Activated CD4-positive, CD25-positive, alpha-beta regulatory T cell treated with anti-CD3 and anti-CD28 coated beads, Interleukin-2, amount 50 U/mL, for 24 hours (primary cell): ENCODE results near the gene AOAH.
"Not testable (repeated sequence)": the region's sequence is repeated elsewhere in the genome, so short reads cannot be mapped to it uniquely, and the experiment has no call there.

Experiments
- ATAC-seq, 2 donors: fragments of 150-1000 bp; cut with Tn5 transposase; one replicate each; pipeline ENCODE4 v1.10.0; 2021; ENCODE audit warnings: mild to moderate bottlenecking in 1 of 2, moderate library complexity in 1 of 2

The AOAH gene

DNA sequence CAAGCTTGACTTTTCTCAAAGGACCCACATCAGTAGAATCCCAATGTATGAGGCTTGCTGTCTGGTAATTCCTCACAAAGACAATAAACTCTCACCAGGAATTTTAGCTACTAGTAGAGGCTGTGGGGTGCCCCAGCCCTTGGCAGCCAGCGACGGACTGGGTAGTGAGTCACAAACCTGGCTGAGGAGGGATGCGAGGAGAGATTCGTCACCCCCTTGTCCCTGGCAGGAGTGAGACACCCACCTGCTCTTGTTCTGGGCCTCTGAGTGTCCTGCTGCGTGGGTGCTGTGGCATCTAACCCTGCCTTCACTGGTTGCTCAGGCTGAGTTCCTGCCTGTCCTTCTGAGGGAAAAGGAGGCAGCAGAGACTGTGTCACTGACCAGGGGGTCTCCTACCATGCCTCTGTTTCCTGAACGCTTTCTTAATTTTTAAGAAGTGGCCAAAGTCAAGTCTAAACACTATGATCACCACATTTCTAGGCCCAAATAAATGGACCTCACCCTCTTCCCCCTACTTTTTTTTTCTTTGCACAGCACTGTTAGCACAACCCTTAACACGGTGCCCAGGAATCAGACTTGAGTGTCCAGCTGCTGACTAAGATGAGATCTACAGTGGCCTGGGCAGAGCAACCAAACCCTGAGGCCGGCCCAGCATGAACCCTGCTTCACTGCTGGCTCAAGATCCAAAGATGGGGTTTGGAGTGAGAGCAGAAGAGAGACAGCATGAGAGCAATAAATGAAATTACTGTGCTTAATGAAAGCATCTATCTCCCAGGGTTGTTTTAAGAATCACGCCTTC, 188.2 kb downstream of the AOAH start:
- no peak for ATAC-seq

GRCh38 chr7:36533717-36534116, 190.6 kb downstream of the AOAH start:
- no peak for ATAC-seq

- ATAC-seq, result no peak
Measured at GRCh38 chr7:36532981-36533499, 191.3 kb downstream of the AOAH start.

- ATAC-seq, result no peak
Measured at GRCh38 chr7:36531951-36532350, 192.3 kb downstream of the AOAH start.

DNA sequence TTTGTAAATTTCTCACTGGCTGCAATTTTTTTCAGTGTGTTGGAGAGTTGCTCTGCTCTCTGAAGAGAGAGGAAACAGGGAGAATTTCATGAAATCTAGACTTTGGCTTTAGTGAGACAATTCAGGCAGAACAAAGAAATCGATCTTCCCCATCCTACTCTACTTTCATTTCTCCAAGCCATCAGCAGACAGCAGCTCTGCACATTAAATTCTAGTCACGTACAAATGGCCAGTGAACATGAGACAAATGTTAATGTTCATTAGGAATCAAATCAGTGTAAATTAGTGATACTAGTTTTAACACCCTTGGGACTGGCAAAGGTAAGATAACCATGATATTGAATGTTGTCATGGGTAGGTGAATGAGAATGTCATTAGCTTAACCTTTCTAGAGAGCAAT, 193.8 kb downstream of the AOAH start:
- ATAC-seq, result no peak

DNA sequence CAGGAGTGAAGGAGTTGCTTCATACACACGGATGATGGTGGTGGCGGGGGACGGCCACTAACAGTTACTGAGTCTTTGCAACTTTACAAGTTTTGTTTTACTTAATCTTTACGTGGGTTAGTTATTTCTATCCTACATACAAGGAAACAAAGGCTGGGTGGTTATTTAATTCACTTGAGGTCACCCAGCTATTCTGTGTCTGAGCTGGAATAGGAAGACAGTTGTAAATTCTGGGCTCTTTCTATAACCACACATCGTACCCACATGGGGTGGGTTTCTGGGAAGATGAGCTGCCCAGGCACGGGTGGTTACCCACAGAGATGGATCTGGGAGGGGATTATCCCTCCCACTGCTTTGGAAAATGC, 196.8 kb downstream of the AOAH start:
- ATAC-seq, result no peak

DNA sequence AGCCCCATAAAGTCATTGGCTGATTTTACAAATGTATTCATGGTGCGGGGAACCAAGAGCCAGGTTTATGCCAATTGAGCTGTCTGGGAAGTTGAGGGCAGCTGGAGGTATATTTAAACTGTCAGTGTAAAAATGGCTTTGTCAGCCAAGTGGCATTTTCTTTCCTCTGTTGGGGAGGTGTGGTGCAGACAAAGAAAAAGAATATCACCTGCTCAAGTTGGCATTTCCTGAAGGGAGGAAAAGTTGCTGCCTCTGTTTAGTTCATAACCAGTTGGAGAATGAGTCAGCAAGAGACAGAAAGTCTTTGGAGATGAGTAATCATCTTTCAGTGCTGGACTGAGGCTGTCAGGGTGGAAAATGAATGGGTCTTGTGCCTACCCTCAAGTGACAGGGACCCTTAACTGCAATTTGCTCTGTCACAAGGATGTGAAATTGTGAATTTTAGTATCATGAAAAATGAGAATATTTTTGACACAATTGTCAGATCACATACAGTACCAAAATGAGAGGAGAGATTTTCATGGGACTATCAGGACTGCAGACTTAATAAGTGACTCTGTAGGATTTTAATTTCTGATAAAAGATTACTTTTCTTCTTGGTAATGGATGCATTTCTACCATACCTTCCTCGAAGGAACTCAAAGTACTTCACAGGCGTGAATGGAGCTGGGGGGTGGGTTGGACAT, 197.3 kb downstream of the AOAH start:
- ATAC-seq, result no peak

DNA sequence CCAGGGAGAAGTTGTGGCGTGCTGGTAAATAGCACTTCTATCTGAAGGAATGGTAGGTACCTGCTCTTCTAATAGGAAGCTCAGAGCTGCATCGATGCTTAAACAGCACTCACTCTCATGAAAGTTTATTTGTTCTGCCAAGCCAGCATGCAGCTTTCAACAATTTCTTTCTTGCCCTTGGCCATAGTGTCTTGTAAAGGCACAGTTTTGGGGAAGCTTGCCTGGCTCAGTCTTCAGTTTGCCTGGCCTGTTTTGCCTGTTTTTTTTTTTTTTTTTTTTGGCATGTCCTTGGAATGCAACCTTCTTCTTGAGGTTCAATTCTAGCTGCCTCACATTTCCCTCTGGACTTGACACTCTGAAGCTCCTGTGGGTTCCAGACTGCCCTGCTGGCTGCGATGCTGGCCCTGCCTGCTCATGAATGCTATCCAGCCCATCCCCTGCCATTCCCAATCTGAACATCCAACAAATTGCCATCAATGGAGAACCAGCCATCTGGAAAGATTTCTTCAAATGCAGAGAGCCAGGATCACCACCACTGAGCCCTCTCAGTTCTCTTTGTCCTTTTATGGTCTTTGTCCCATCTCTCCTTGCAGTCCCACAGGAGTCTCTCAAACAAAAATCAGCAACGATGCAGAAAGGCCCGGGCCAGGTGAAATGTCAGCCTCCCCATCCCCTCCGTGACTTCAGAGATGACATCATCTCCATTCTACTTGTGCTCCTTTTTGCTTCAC, 200.8 kb downstream of the AOAH start:
- ATAC-seq, result no peak

- ATAC-seq, result no peak
Measured at GRCh38 chr7:36522453-36523007, 201.8 kb downstream of the AOAH start.

- no peak for ATAC-seq
Measured at GRCh38 chr7:36521911-36522310, 202.4 kb downstream of the AOAH start.

DNA sequence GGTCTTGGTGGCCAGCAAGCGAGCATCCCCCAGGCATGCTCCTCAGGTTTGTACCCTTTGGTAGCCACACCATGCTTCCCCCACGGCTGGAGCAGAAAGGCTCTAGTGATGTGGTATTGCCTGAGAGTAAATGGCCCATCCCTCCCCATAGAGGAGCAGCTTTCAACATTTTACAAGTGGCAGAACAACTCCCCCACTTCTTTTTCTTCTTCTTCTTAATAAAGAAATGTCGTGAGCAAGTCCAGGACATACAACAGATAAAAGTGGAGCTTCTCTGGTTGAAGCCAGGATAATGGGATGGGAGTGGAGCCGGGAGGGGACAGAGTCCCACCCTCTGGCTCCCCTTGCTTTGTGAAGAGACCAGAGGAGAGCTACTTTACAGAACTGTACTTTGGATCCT, 203.2 kb downstream of the AOAH start:
- ATAC-seq, result no peak

GRCh38 chr7:36515847-36516246, 208.4 kb downstream of the AOAH start:
- no peak for ATAC-seq

- no peak for ATAC-seq
Measured at GRCh38 chr7:36514289-36515243, 209.7 kb downstream of the AOAH start.

GRCh38 chr7:36513393-36513792, 210.9 kb downstream of the AOAH start:
- ATAC-seq, result no peak

DNA sequence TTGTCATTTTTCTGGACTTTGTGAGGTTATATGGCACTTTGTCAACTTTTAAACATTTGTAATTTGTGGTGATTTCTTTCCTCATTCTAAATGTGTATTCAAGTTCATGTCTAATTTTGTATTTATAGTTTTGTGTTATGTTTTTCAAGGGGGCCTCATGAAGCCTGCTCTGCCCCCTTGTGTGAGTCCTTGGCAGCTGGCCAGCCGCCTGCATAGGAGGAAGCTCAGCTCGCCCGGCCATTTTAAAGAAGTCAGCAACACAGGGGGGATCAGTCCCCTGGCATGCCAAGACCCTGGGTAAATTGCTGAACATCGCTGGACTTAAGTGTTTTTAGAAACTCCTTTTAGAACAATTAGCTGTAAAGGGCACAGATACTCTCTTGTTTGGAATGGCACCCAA, 211.7 kb downstream of the AOAH start:
- no peak for ATAC-seq

DNA sequence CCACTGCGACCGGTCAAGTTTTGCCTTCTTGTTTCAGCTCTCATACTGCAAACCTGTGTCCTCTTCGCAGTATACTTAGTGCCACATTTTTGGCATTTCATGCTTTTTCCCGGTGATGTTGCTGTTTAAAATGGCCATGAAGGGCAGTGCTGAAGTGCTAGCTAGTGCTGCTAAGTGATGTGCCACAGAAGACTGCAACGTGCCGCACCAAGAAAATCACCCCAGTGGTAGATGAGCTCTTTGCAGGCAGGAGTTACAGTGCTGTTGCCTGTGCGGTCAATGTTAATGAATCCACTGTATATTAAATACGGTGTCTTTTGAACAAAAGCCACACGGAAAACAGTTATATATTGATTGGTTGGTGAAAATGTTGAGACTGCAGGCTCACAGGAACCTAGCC, 214.3 kb downstream of the AOAH start:
- no peak for ATAC-seq

DNA sequence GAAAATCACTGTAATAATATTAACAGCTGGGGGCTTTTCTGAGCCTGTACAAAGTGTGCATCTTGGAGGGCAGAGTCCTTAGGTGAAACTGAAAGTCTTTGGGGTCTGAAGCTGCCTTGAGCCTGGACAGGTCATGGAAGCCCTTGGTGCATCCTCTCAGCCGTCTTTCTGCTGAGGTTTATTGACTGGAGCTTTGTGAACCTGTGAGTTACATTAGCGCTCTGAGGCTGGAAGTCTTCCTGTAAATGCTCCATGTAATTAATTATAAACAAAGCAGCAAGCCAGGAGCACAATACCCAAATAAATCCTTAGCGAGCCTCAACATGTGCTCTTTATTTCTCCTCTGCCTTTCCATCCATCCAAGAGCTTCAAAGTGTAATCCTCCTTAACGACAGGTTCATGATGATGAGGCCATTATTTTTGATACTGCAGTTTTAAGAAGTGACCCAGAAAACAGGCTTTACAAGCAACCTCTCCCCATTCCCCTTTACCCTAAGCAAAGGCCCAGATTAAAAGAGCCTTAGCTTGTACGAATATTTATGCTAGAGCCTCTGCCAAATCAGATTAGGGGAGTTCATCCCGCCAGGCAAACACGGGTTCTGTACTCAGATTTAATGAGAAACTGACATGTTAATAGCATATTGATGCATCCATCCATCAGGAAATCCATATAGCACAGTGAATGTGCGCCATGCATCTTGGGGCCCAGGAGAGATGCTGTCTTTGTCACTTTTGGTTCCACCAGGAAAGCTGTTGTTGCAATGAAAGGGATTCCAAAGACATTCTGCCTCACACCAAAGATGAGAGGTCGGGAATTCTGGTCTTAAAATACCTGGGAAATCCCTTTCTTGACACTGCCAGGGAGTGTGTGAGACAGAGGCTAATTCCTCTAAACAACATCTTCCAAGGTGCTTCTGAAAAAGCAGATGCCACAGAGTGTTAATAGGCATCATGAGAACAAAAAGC, 216.5 kb downstream of the AOAH start:
- ATAC-seq, result no peak

GRCh38 chr7:36506820-36507219, 217.5 kb downstream of the AOAH start:
- no peak for ATAC-seq

- no peak for ATAC-seq
Measured at GRCh38 chr7:36506130-36506798, 218.0 kb downstream of the AOAH start.

GRCh38 chr7:36504617-36505016, 219.7 kb downstream of the AOAH start:
- not testable (repeated sequence) for ATAC-seq
